T1000 (cell line): Measurements from ENCODE around the gene ZGLP1.
"Not testable (repeated sequence)": the region's sequence is repeated elsewhere in the genome, so short reads cannot be mapped to it uniquely, and the experiment has no call there.

Source experiments
- DNase-seq: peaks from one replicate; lab custom pipeline; 2025; ENCODE audit warnings: mixed read lengths; lab: John Stamatoyannopoulos, UW

The ZGLP1 gene

DNA sequence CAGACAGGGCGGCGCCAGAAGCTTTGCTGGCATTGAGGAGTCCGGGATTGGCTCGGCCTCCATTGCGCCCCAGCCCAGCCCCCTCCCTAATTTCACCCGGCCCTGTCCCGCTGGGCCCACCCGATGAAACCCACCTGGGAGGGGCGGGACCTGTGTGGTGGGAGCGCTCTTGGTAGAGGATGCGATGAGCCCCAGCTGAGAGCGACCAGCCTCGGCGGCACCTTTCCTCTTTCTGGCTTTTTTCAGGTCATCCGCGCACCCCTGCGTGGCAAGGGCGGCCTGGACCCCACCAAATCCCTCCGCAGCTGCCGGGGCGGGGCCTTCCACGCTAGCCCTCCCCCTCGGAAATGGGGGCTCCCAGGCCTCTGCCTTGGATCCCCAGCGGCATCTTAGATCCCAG, at the start of gene ZGLP1:
Gene ZGLP1 (minus strand): TSS at position 393 of the 400 bp plus-strand sequence.
- DNase-seq, result no peak

DNA sequence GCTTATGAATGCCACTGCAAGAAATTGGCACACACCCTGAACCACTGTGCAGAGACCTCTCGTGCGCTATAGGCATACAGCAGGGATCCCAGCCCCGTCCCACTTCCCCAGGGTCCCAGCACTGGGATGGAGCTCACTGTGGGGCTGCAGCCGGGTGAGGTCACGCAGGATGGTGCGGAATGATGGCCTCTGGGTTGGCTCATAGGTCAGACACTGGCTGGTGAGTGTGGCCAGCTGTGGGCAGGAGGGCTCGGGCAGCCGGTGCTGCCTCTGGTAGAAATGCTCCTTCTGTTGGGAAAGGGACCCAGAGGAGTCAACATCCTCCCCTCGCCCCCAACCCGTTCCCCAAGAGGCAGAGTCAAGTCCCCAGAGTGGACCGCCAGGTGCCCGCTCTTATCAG, 46.8 kb upstream of the ZGLP1 start:
- DNase-seq, result no peak

DNA sequence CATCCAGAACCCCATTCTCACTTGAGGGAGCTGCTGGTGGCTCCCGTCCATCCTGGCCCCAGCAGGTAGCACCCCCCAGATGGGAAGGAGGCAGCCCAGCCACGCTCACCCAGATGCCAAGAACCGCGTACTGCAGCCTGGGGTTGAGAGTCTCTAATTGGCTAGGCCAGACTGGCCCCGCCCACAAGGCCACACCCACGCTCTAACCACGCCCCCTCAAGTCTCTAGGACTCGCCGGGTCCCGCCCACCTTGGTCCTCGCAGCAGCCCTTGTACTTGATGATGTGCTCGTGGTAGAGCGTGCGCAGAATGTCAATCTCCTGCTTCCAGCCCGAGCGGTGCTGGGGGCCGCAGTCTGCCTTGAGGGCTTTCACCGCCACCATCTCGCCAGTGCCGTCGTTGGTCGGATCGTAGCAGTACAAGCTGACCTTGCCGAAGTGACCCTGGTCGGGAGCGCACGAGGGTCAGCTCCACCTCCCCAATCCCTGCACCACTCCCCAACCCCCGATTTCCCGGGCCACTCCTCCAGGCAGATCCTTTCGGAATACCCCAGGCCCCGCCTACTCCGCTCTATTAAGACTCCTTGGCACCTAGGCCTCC, 44.3 kb upstream of the ZGLP1 start:
- no peak for DNase-seq

DNA sequence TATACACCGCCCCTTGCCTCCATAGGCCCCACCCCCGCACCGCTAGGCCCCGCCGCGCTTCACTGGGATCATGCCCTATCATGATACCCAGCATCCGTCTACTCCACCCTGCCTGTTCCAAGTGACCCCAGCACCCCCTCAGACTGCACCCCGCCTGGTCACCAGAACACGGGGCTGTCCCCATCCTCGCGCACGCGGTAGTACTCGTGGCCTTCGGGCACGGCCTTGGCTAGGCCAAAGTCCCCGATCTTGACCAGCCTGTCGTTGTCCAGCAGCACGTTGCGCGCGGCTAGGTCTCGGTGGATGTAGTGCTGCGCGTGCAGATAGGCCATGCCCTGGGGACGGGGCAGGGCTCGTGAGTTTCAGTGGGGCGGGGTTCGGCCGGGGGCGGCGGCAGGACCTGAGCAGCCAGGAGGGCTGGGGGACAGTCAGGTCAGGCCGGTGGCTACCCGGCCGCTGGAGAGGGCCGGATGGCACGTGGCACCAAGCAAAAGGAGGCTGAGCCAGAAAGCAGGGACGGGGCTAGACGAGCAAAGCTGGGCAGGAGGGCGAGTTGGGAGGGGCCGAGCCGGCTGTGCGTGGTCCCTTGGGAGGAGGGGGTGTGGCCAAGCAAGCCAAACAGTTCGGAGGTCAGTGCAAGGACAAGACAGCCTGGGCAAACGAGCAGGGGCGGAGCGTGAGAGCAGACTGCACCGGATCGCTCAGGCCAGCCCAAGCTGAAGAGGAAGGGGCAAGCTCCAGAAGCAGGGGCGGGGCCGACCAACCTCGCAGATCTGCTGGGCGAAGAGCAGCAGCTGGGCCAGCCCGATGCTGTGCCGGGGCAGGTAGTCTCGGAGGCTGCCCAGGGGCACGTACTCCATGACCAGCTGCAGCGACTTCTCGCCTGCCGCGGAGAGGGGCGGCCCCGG, 43.4 kb upstream of the ZGLP1 start:
- no peak for DNase-seq

DNA sequence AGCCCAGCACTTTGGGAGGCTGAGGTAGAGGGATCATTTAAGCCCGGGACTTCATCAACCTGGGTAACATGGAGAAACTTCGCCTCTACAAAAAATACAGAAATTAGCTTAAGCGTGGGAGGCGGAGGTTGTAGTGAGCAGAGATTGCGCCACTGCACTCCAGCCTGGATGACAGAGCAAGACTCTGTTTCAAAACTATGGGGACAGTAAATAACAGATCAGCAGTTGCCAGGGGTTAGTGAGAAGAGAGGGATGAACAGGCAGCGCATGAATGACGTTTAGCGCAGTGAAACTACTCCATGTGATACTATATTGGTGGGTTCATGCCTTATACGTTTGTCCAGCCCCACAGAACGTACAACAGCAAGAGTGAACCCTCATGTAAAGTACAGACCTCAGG, 36.9 kb upstream of the ZGLP1 start:
- no peak for DNase-seq

DNA sequence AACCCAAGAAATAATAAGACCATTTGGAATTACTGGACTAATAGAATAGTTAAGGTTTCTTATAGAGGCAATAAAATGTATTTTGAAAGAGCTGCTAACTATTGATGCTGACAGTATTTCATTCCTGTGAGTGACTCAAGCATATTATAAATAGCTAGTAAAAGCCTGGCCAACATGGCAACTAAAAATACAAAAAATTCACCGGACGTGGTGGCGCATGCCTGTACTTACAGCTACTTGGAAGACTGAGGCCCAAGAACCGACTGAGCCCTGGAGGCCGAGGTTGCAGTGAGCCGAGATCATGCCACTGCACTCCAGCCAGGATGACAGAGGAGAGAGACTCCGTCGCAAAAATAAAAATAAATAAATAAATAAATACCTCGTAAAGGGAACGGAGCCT, 35.2 kb upstream of the ZGLP1 start:
- no peak for DNase-seq

DNA sequence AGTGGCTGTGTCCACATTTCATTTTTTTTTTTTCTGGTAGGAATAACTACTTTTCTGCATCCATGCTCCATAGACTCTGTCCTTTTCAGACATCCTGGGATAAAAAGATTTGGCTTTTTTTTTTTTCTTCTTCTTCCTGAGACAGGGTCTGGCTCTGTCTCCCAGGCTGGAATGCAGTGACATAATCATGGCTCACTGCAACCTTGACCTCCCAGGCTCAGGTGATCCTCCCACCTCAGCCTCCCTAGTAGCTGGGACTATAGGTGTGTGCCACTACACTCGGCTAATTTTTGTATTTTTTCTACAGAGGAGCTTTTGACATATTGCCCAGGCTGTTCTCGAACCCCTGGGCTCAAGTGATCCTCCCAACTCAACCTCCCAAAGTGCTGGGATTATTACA, 33.9 kb upstream of the ZGLP1 start:
- DNase-seq, result no peak

DNA sequence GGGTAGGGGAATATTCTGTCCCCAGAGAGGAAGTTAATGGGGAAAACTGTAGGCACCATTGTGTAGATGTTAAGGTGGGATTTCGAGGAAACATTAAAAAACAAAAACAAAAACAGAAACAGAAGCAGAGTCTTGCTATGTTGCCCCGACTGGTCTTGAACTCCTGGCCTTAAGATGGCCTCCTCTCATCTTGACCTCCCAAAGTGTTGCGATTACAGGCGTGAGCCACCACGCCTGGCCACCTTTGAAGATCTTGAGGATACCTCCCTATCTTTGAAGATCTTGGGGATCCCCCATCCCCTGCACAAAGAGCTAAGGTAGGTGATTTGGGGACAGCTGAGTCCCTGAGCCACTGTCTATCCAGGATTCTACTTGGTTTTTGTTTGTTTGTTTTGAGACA, 30.4 kb upstream of the ZGLP1 start:
- DNase-seq, result no peak

DNA sequence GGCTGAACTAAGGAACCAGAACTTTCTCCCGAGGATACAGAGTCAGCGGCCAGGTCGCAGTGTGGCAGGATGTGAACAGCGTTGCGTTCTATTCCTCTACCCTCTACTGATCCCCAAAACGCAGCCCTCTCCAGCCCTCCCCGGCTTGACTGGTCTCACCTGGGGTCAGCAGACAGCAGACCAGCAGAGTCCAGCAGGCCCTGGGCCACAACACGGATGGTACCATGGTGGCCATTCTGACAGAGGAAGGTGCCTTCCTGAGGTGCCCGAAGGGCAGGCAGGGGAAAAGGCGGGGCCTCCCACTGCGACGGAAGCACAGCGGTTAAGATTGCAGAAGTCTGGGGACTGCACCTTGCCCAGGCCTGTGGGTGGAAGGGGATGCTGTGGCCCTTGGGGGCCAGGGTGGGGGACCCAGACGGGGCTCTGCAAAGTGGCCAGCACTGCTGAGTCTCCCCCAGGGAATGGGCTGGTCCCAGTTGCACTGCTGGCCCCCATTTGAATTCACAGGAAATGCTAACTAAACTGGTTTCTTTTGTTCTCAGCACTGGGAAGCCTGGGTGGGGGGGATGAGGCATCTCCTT, 29.9 kb upstream of the ZGLP1 start, which contains the start of gene ICAM3:
Gene ICAM3 (minus strand): TSS at position 245 of the 581 bp plus-strand sequence. CDS start 10 bp downstream, at position 235.
- no peak for DNase-seq

DNA sequence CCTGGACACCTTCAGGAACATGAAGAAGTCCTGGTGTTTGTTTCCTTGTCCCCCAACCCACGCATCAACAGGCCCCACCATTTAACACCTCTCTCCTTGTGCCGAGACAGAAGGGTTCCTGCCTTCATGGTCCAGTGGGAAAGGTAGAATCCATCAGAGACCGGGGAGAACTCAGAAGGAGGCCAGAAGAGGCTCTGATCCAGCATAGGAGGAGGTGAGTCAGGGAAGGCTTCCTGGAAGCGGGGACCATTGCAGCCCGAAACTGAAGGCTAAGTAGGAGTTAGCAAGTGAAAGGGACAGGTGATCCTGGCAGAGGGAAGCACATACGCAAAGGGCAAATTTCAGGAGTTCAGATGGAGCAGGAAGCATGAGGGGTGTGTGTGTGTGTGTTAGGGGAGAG, 29.3 kb upstream of the ZGLP1 start:
- DNase-seq, result no peak

DNA sequence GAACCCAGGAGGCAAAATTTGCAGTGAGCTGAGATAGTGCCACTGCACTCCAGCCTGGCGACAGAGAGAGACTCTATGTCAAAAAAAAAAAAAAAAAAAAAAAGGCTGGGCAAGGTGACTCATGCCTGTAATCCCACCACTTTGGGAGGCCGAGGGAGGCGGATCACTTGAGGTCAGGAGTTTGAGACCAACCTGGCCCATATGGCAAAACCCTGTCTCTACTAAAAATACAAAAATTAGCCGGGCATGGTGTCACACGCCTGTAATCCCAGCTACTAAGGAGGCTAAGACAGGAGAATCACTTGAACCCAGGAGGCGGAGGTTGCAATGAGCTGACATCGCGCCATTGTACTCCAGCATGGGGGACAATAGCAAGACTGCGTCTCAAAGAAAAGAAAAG, 27.1 kb upstream of the ZGLP1 start:
- not testable (repeated sequence) for DNase-seq

DNA sequence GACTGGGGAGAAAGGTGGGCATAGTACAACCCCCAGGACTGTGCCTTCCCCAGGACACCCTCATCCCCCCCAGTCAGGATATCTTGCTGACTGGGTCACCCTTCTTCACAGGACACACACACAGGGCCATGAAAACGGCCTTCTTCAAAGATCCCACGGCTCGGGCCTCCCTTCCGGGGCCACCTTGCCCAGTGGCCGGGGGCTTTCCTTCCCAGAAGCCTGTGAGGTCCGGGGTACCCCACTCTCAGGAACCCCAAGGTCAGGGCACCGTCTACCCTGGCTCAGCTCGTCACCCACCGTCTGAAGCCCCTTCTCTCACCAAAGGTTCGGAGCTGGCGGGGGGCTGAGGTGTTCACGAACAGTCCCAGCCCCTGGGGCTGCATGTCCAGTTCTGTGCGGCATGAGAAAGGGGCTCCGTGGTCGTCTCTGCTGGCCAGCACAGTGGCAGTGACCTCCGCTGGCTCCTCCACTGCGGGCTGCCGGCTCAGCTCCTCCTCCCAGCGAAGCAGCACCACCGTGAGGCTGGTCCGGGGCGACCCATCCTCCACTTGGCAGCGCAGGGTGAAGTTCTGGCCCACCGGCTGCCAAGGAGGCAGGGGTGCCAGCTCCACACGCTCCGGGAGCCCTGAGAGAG, 25.9 kb upstream of the ZGLP1 start:
- DNase-seq, result no peak

DNA sequence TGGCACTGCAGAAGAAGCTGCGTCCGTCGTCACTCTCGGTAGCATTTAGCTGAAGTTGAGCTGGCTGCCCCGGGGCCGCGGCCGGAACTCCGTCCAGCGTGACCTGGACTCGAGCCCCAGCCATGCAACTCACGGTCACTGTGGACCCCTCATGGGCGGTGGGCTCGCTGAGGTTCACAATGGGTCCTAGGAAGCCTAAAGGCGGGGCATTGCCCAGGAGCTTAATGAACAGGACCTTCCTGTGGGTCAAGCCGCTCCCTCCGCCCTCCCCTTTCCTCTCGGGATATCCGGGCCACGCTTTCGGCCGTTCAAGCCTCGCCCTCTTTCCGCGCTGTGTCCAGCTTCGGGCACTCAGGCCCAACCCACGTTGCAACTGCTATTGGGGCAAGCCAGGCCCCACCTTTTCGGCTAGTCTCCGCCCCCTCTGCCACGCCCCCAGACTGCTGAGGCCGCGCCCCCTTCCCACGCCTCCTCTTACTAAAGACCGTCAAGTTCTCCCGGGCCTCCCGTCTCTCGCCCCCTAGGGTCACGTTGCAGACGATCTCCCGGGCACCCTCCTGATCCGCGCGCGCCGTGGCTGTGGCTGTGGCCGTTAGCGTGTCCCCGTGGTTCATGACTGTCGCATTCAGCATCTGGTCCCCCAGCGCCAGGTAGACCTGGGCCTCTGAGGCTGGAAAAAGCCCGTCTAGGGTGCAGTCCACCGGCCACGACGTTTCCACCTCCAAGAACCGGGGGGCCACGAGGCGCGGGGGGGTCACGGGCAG, 25.2 kb upstream of the ZGLP1 start:
- DNase-seq, result peak; percentile 89

DNA sequence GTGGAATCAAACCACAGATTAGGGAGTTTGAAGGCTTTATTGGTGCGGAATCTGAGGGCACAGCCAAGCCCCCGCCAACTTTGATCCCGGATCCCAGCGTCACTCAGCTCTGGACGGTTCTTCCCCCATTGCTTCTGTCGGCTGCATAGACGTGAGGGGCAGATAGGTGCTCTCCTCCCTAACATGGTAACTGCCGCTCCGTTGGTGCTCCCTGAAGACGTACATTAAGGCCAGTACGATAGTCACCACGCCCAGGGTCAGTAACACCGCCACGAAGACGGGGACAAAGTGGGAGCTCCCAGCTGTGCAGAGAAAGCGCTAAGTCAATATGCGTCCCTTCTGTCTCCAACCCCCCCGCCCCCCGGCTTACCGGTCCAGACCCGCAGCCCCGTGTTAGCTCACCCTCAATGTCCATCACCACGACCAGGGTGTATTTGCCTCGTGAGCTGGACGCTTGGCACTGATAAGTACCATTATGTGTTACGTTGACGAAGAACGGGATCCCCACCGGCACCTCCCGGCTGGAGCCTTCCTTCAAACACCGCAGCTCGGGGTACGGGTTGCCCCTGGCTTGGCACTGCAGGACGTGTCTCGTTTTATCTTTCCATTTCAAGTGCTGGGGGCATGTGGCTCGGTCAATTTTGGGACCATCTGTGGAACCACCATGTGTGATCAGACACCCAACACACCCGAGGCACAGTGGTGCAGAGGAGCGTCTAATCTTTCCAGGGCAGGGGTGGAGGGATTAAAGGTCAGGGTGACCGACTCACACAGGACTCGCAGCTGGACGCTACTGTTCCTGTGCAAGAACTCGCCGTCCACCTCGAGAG, 24.4 kb upstream of the ZGLP1 start:
- DNase-seq, result no peak

DNA sequence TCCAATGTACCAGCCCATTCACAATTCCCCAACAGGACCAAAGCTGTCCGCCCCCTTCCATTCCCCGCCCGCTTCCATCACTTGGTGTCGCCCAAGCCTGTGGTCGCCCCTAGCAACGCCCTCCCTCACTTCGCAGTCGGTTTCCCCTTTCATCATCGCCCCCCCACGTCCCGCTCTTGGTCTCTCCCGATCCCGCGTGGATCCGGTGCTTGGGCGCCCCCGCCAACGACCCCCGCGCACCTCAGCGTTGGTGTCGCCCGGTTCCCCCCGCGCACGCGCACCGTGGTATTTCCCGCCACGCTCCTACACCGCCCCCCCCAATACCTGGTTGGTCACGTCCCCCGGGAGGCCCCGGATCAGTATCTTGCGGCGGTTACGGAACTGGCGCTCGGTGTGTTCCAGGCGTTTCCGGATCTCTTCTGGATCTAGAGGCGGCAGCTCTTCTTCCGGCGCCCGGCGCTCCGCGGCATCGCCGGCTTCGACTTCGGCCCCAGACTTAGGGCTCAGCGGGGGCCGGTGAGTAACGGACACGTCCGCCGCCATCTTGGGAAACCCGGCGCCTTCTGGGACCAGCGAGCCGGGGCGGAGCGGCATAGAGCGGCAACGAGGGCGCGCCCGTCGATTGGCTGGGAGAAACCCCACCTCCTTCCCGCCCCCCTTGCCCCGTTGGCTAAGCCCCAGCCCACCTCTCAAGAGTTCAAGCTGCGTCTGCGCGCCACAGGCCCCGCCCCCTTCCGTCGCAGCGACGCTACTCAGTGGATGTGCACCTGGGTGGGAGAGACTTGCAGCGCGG, 23.5 kb upstream of the ZGLP1 start, which contains the start of gene RAVER1:
Gene RAVER1 (minus strand): TSS at position 565 of the 793 bp plus-strand sequence. CDS start 22 bp downstream, at position 543.
- peak; percentile 96 for DNase-seq

DNA sequence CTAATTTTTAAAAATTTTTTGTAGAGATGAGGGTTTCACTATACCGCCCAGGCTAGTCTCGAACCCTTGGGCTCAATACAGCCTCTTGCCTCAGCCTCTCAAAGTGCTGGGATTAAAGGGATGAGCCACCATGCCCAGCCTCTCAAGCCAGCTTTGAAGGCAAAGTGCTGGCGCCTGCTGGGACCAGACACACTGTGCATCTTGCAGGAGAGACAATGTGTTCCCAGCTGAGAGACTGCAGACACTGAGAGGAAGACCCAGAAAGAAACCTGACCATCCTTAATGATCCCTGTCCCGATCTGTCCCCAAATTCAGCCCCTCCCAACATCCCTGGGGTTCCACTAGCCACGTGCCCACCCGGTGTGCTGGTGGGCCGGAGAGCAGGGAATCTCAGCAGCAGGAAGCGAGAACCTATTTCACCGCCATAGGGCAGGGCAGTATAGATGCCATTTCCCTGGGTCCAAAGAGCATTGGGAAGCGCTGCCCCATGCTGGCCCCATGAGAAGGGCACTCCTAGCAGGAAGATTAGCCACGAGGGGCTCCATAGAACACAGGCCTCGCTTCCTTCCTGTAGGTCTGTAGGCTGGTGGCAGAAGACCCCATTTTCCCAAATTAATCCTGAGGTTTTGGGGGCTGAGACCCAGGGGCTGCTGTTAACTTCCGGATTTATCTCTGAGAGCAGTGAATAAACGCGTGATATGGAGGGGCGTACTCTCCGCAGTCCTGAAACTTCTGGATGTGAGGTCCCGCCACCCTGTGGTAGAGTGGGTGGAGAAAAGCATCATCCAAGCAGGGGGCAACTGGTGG, 22.7 kb upstream of the ZGLP1 start:
- no peak for DNase-seq

DNA sequence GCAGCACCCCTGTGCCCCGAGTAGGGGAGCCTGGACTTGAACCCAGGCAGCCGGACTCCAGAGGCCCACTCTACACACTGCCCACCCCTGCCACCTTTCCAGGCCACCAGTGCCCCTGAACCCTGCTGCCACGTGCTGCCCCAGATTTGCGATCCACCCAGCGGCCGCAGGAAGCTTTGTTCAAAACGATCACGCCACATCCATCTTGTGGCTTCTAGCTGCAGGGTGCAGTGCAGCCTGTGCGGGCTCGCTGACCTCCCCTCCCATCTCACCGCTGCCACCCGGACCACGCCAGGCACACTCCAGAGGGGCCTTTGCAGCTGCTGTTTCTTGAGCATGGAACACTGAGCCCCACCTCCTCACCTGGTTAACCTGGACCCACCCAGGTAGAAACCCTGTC, 19.9 kb upstream of the ZGLP1 start:
- no peak for DNase-seq

DNA sequence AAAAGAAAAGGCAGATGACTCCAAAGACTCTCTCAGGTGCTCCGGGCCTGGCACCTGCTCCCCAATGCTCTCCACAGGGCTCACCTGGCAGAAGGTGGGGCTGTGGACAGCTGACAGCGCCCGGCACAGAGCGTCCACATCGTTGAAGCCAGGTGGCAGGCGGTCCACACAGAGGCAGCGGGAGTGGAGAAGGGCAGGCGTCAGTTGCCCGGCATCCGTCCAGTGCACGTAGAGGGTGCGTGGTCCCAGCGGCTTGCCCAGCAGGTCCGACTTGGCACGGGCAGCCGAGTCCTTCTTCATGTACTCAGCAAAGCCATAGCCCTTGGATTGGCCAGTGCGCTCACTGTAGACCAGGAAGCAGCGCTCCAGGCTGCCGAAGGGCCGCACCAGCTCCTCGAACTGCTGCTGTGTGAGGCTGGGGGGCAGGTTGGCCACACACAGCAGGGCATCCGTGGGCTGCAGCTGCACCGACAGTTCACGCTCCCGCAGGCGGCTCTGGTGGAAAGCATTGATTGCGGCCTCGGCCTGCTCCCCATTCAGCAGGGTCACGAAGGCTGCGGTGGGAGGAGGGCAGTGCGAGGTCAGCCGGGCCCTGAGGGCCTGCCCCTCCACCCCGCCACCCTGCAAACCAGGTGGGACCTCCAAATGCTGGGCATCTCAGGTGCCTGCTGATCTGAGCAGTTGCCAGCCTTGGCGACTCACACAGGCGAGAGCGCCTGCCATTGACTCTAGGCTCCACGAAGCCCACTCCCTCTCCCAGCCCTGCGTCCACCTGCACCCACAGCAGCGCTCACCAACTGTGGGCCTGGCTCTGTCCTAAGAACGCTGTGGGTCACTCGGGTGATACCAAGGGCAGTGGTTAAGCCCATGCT, 19.2 kb upstream of the ZGLP1 start:
- DNase-seq, result no peak
